VCaP (cell line): ENCODE measurements around the gene KIR3DL1.
"Not testable (repeated sequence)": the region's sequence is repeated elsewhere in the genome, so short reads cannot be mapped to it uniquely, and the experiment has no call there.

Source experiments
- H3K27ac ChIP-seq: fragments of 450-650 bp; 2 replicates; pipeline ENCODE4 v1.5.1; 2017
- TF ChIP-seq, protein P1 (sequence below): fragments of 450-650 bp; conservative IDR thresholded peaks from 2 replicates; pipeline ENCODE4 v1.5.1; 2017; ENCODE audit warnings: mild to moderate bottlenecking, moderate library complexity

The KIR3DL1 gene

GRCh38 chr19:54792814-54793213, 23.5 kb upstream of the KIR3DL1 start:
- H3K27ac ChIP-seq, result no peak overlapping the region
- TF ChIP-seq, protein P1, sequence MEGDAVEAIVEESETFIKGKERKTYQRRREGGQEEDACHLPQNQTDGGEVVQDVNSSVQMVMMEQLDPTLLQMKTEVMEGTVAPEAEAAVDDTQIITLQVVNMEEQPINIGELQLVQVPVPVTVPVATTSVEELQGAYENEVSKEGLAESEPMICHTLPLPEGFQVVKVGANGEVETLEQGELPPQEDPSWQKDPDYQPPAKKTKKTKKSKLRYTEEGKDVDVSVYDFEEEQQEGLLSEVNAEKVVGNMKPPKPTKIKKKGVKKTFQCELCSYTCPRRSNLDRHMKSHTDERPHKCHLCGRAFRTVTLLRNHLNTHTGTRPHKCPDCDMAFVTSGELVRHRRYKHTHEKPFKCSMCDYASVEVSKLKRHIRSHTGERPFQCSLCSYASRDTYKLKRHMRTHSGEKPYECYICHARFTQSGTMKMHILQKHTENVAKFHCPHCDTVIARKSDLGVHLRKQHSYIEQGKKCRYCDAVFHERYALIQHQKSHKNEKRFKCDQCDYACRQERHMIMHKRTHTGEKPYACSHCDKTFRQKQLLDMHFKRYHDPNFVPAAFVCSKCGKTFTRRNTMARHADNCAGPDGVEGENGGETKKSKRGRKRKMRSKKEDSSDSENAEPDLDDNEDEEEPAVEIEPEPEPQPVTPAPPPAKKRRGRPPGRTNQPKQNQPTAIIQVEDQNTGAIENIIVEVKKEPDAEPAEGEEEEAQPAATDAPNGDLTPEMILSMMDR, result no peak

DNA sequence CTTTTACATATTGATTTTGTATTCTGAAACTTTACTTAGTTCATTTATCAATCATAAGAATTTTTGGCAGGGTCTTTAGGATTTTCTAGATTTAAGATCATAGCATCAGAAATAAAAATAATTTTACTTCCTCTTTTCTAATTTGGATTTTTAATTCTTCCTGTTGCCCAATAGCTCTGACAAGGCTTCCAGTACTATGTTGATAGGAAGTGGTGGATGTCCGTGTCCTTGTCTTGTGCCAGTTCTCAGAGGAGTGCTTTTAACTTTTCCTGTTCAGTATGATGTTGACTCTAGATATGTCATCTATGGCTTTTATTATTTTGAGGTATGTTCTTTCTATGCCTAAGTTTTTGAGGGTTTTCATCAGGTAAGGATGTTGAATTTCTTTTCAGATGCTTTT, 20.5 kb upstream of the KIR3DL1 start:
- no peak overlapping the region for H3K27ac ChIP-seq
- TF ChIP-seq, protein P1, result no peak

DNA sequence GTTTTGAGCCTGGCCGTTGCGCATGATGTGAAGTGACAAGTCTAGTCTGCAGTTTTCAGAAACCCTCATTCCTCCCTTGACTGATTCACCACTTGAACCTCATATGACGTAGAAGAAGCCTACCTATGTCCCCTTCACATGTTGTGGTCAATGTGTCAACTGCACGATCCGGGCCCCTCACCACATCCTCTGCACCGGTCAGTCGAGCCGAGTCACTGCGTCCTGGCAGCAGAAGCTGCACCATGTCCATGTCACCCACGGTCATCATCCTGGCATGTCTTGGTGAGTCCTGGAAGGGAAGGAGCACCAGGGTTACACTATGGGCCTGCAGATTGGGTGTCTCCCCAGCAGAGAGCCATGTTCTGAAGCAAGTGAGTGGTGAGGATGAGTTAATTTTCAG, 12.9 kb upstream of the KIR3DL1 start, which contains the start of gene KIR2DL4:
Gene KIR2DL4, plus strand, starts transcription at position 201 of the 400 bp plus-strand sequence. Its CDS starts 42 bp downstream, at position 243.
- TF ChIP-seq, protein P1, result no peak
- H3K27ac ChIP-seq, result no peak within 1 kb of the TSS

- H3K27ac ChIP-seq, result no peak overlapping the region
- TF ChIP-seq, protein P1, result no peak
Observed at GRCh38 chr19:54804101-54804500, 12.2 kb upstream of the KIR3DL1 start.

DNA sequence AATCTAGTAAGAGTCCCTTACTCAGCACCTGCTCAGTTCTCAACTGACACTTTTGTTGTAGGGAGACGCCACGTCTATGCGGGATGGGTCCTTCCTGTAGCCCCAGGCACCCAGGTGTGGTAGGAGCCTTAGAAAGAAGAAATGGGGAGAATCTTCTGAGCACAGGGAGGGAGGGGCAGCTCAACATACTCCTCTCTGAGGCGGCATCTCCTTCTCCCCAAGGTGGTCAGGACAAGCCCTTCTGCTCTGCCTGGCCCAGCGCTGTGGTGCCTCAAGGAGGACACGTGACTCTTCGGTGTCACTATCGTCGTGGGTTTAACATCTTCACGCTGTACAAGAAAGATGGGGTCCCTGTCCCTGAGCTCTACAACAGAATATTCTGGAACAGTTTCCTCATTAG, 11.7 kb upstream of the KIR3DL1 start:
- no peak overlapping the region for H3K27ac ChIP-seq
- TF ChIP-seq, protein P1, result no peak

- no peak overlapping the region for H3K27ac ChIP-seq
- TF ChIP-seq, protein P1, result no peak
Observed at GRCh38 chr19:54805665-54806515, 10.4 kb upstream of the KIR3DL1 start.

DNA sequence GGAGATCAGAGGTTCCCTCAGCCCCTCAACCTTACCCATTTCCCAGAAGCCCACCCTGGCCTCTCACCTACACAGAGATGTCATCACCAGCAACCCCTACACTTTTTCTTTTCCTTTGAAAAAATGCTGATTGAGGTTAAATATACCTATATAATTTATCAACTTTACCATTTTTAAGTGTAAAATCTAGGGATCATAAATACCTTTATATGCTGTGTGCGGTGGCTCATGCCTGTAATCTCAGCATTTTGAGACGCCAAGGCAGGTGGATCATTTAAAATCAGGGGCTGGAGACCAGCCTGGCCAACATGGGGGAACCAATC, 9.8 kb upstream of the KIR3DL1 start:
- TF ChIP-seq, protein P1, result no peak
- no peak overlapping the region for H3K27ac ChIP-seq

- H3K27ac ChIP-seq, result not testable (repeated sequence)
Observed at GRCh38 chr19:54814571-54814970, 1.7 kb upstream of the KIR3DL1 start.
